PC-3 (cell line): ENCODE results near the gene PML. TPM values are rescaled to one million over a fixed set of nuclear protein-coding genes. Genes with fewer than 3 reads are reported as not detected.
A peak's percentile ranks its signal among the peaks of the same experiment; 100 is the strongest.

Experiments used
- ATAC-seq: fragments of 200-7000 bp; cut with Tn5 transposase; 2 replicates; pipeline ENCODE4 v1.9.1; 2020; ENCODE audit warnings: mild to moderate bottlenecking, moderate library complexity
- BruUV-seq: library from RNA; stranded (reverse); fragments of 400-500 nt; replicated peaks from 2 replicates; lab custom pipeline; 2021; lab: Mats Ljungman, UMichigan
- CTCF ChIA-PET: fragments of 300-600 bp; sonication (Branson Sonifier 250); formaldehyde crosslinking; loops from one replicate; lab custom pipeline; 2022; ENCODE audit warnings: antibody characterized with exemption; lab: Charles Lee
- POLR2A ChIA-PET: fragments of 300-600 bp; sonication (Branson Sonifier 250); formaldehyde crosslinking; loops from one replicate; lab custom pipeline; 2022; ENCODE audit warnings: antibody characterized with exemption; ENCODE audit not compliant: unreplicated experiment; lab: Charles Lee
- DNase-seq: peaks from one replicate; pipeline ENCODE4 v3.0.0-alpha.2; 2015
- H2AFZ ChIP-seq: fragments of 300-600 bp; sonication (generic); 2 replicates; pipeline ENCODE4 v1.6.0; 2016; ENCODE audit warnings: antibody characterized with exemption, low read length
- H3F3A ChIP-seq: fragments of 300-600 bp; sonication (generic); one replicate; pipeline ENCODE4 v1.6.0; 2017; ENCODE audit warnings: antibody characterized with exemption, low read length, control low read depth, mild to moderate bottlenecking; ENCODE audit not compliant: unreplicated experiment
- H3K27ac ChIP-seq: fragments of 300-600 bp; sonication (generic); 2 replicates; pipeline ENCODE4 v1.5.1; 2016; ENCODE audit warnings: mild to moderate bottlenecking, low read length
- H3K27me3 ChIP-seq: fragments of 300-600 bp; sonication (generic); 2 replicates; pipeline ENCODE4 v1.6.1; 2016; ENCODE audit warnings: low read length, mixed read lengths
- H3K36me3 ChIP-seq: fragments of 300-600 bp; sonication (generic); 2 replicates; pipeline ENCODE4 v1.6.1; 2016; ENCODE audit warnings: low read depth, mixed run types, low read length, mixed read lengths
- H3K4me1 ChIP-seq: fragments of 300-600 bp; sonication (generic); 2 replicates; pipeline ENCODE4 v1.5.1; 2016; ENCODE audit warnings: low read length; ENCODE audit not compliant: insufficient read depth
- H3K4me2 ChIP-seq: fragments of 300-600 bp; sonication (generic); 2 replicates; pipeline ENCODE4 v1.6.0; 2016; ENCODE audit warnings: low read length
- H3K4me3 ChIP-seq: fragments of 300-600 bp; sonication (generic); 2 replicates; pipeline ENCODE4 v1.5.1; 2016; ENCODE audit warnings: mild to moderate bottlenecking, low read length, mixed read lengths
- H3K79me2 ChIP-seq: fragments of 300-600 bp; sonication (generic); 2 replicates; pipeline ENCODE4 v1.6.1; 2017; ENCODE audit warnings: low read length, mixed read lengths
- H3K9ac ChIP-seq: fragments of 300-600 bp; sonication (generic); 2 replicates; pipeline ENCODE4 v1.6.0; 2016; ENCODE audit warnings: mild to moderate bottlenecking, low read length
- H3K9me2 ChIP-seq: fragments of 300-600 bp; sonication (generic); replicated peaks from 2 replicates; pipeline ENCODE4 v1.6.1; 2016; ENCODE audit warnings: mixed run types, low read length, mixed read lengths
- H3K9me3 ChIP-seq: fragments of 300-600 bp; sonication (generic); 2 replicates; pipeline ENCODE4 v1.6.1; 2016; ENCODE audit warnings: low read length, mixed read lengths
- H4K20me1 ChIP-seq: fragments of 300-600 bp; sonication (generic); 2 replicates; pipeline ENCODE4 v1.6.1; 2016; ENCODE audit warnings: low read length, mixed read lengths
- EZH2 ChIP-seq: fragments of 300-600 bp; sonication (generic); IDR thresholded peaks from one replicate; pipeline ENCODE4 v1.6.1; 2017; ENCODE audit warnings: antibody characterized with exemption, mild to moderate bottlenecking, low read length; ENCODE audit not compliant: unreplicated experiment
- EZH2phosphoT487 ChIP-seq: fragments of 300-600 bp; sonication (generic); IDR thresholded peaks from 2 replicates; pipeline ENCODE4 v1.6.1; 2018; ENCODE audit warnings: mild to moderate bottlenecking, antibody characterized with exemption, low read length, borderline replicate concordance
- intact Hi-C: fragments of 100-400 bp; cut with micrococcal nuclease; formaldehyde crosslinking; loops from 2 replicates; pipeline ENCODE4 v1.9.0; 2023
- total RNA-seq: library from RNA; depleted of rRNA; stranded (reverse); fragments of >200 nt; gene quantifications from 2 replicates; pipeline ENCODE4 v1.2.3, GENCODE V29; 2014
- TF ChIP-seq, protein P1 (sequence below): fragments of 300-600 bp; sonication (generic); conservative IDR thresholded peaks from 2 replicates; pipeline ENCODE4 v1.5.1; 2017; ENCODE audit warnings: antibody characterized with exemption, low read depth, mild to moderate bottlenecking, low read length

PML gene
- total RNA-seq, 1 experiment from 2014 or later: 18.7 TPM

DNA sequence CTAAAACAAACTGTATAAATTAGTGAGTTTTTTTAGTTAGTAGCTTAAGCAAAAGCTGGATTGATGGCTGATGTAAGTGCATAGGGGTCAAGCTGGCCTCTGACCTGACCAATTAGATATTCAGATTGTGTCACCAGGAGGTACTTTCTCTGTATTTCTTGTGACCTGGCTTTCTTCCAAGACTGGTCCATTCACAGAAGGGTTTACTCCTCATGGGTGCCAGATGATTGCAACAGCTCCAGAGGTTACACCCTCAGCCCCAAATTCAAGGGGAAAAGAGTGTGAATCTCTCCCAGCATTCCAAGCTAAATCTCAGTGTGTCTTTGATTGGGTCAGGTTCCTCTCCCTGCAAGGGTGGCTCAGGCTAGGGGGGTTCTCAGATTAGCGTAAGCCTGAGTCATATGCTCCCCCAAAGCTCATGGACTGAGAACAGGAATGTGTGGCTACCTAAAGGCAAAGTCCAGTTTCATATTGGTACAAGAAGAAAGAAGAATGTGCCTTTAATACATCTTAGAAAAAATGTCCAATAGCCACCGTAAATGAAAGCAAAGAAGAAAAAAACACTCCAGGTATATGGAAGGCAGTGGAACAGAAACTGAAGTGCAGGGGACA, 16.5 kb downstream of the PML start:
- H4K20me1 ChIP-seq: no peaks in the 10 kb centered on the region
- peak overlapping the region; percentile 44 for H3K4me2 ChIP-seq
- BruUV-seq: no TSS peak
- ChIA-PET CTCF (no interaction called here), POLR2A (no interaction called here)
- no peak overlapping the region for H3K4me3 ChIP-seq
- TF ChIP-seq EZH2phosphoT487 (no peak), EZH2 (no peak)
- TF ChIP-seq, protein P1, sequence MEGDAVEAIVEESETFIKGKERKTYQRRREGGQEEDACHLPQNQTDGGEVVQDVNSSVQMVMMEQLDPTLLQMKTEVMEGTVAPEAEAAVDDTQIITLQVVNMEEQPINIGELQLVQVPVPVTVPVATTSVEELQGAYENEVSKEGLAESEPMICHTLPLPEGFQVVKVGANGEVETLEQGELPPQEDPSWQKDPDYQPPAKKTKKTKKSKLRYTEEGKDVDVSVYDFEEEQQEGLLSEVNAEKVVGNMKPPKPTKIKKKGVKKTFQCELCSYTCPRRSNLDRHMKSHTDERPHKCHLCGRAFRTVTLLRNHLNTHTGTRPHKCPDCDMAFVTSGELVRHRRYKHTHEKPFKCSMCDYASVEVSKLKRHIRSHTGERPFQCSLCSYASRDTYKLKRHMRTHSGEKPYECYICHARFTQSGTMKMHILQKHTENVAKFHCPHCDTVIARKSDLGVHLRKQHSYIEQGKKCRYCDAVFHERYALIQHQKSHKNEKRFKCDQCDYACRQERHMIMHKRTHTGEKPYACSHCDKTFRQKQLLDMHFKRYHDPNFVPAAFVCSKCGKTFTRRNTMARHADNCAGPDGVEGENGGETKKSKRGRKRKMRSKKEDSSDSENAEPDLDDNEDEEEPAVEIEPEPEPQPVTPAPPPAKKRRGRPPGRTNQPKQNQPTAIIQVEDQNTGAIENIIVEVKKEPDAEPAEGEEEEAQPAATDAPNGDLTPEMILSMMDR: no peak
- peaks cover 5% of the 10 kb centered on the region; the same call in 1 of the 2 replicates for H3K36me3 ChIP-seq
- peaks cover 25% of the 10 kb centered on the region for H3K4me1 ChIP-seq
- no peak overlapping the region for H2AFZ ChIP-seq
- no peaks in the 10 kb centered on the region for H3K9me2 ChIP-seq
- no peaks in the 10 kb centered on the region for H3F3A ChIP-seq
- no peaks in the 10 kb centered on the region for H3K9me3 ChIP-seq
- no peak for DNase-seq
- peaks cover 32% of the 10 kb centered on the region; the same call in 1 of the 2 replicates for H3K79me2 ChIP-seq
- ATAC-seq: no peak
- H3K27me3 ChIP-seq: no peaks in the 10 kb centered on the region
- no peak overlapping the region for H3K27ac ChIP-seq
- H3K9ac ChIP-seq: no peak overlapping the region
- intact Hi-C loops: no loop called here

DNA sequence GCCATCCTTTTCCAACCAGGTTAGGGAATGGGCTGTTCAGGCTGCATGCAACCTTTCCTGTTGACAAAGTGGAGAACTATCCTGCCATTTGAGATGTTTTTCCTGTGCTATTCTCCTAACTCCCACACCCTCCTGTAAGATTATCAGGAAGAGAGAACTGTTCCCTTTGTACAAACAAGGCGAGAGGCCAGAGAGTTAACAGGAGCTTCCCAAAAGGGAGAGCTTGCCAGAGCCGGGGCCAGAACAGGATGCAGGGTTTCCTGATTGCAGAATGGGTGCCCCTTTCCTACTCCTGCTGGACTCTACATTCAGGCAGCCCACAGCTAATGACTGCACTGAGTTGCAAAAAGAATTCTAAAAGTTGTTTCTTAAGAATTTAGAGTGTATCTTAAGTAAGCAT, 17.1 kb downstream of the PML start:
- TF ChIP-seq, protein P1: no peak
- no peak for TF ChIP-seq EZH2
- Histone ChIP-seq H3K9me3 (no peaks in the 10 kb centered on the region), H3K4me2 (peak overlapping the region; percentile 44), H2AFZ (no peak overlapping the region), H3K4me1 (peaks cover 25% of the 10 kb centered on the region), H3K79me2 (peaks cover 30% of the 10 kb centered on the region; the same call in 1 of the 2 replicates), H3F3A (no peaks in the 10 kb centered on the region), H3K9ac (no peak overlapping the region), H3K9me2 (no peaks in the 10 kb centered on the region), H3K27ac (no peak overlapping the region), H3K27me3 (no peaks in the 10 kb centered on the region), H3K36me3 (peaks cover 4% of the 10 kb centered on the region; the same call in 1 of the 2 replicates), H4K20me1 (no peaks in the 10 kb centered on the region), H3K4me3 (no peak overlapping the region)
- no TSS peak for BruUV-seq
- ChIA-PET CTCF (no interaction called here), POLR2A (interaction anchor here (0.6 kb wide), 1 partner anchor 17 kb away, joined by 3 read pairs; no protein-coding TSS in a partner anchor)
- DNase-seq (peak; percentile 43), ATAC-seq (peak; percentile 85)
- intact Hi-C loops: no loop called here

DNA sequence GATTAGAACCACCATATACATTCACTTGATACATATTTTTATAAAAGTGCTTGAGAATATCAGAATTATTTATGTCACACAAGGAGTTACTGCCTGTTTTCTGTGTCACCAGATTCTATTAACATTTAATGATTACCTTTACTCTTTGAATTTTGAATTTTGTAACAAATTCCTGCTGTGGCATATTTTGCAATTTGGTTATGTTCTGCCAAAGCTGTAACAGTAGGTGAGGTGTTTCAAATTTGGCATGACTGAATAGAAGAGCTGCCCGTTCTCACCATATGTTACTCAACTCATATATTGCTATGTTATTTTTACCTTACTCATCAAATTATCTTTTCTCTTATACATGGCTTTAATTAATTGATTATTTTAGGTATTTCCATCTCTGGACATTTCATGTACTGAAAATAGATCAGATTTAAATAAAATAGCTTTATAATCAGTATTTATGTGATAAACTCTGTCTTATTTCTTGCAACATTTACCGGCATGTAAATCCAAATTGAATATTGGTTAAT, 18.9 kb downstream of the PML start:
- CTCF ChIA-PET: no interaction called here
- no peak overlapping the region for H2AFZ ChIP-seq
- no peak overlapping the region for H3K9ac ChIP-seq
- H3K4me1 ChIP-seq: peaks cover 16% of the 10 kb centered on the region
- POLR2A ChIA-PET: no interaction called here
- H3K4me3 ChIP-seq: no peak overlapping the region
- intact Hi-C loops: no loop called here
- no peak overlapping the region for H3K27ac ChIP-seq
- no peaks in the 10 kb centered on the region for H3F3A ChIP-seq
- H3K9me2 ChIP-seq: no peaks in the 10 kb centered on the region
- H4K20me1 ChIP-seq: no peaks in the 10 kb centered on the region
- H3K79me2 ChIP-seq: peaks cover 21% of the 10 kb centered on the region; the same call in 1 of the 2 replicates
- ATAC-seq (no peak), DNase-seq (no peak)
- TF ChIP-seq, protein P1: no peak
- TF ChIP-seq EZH2phosphoT487 (no peak), EZH2 (no peak)
- H3K4me2 ChIP-seq: no peak overlapping the region
- no peaks in the 10 kb centered on the region for H3K27me3 ChIP-seq
- H3K9me3 ChIP-seq: no peaks in the 10 kb centered on the region
- no TSS peak for BruUV-seq
- no peaks in the 10 kb centered on the region for H3K36me3 ChIP-seq
